Mononuclear cell (primary cell): ENCODE results near the gene SEC61A2. TPM values are rescaled to one million over a fixed set of nuclear protein-coding genes. Genes with fewer than 3 reads are reported as not detected.

Experiments used
- H3K27me3 ChIP-seq: 2 replicates; pipeline ENCODE4 v1.6.0; 2011; ENCODE audit warnings: low read length, control low read depth; ENCODE audit not compliant: insufficient read depth
- H3K4me1 ChIP-seq: 2 replicates; pipeline ENCODE4 v1.5.1; 2011; ENCODE audit warnings: mild to moderate bottlenecking, low read length, control low read depth; ENCODE audit not compliant: insufficient read depth
- H3K4me3 ChIP-seq: 2 replicates; pipeline ENCODE4 v1.5.1; 2011; ENCODE audit warnings: mild to moderate bottlenecking, low read length, moderate library complexity
- H3K9me3 ChIP-seq: 2 replicates; pipeline ENCODE4 v1.5.1; 2011; ENCODE audit warnings: low read depth, mild to moderate bottlenecking, control low read depth, low read length
- total RNA-seq: library from RNA; depleted of rRNA; stranded (reverse); fragments of >200 nt; gene quantifications from one replicate; pipeline ENCODE4 v1.2.3, GENCODE V29; 2012

SEC61A2 gene
- total RNA-seq, 1 donor = 13.1 TPM

GRCh38 chr10:12200850-12201249 lies 71.4 kb downstream of the SEC61A2 start:
- Histone ChIP-seq H3K9me3 (no peaks in the 10 kb centered on the region), H3K4me3 (no peak overlapping the region), H3K27me3 (no peaks in the 10 kb centered on the region), H3K4me1 (peaks cover 30% of the 10 kb centered on the region)

DNA sequence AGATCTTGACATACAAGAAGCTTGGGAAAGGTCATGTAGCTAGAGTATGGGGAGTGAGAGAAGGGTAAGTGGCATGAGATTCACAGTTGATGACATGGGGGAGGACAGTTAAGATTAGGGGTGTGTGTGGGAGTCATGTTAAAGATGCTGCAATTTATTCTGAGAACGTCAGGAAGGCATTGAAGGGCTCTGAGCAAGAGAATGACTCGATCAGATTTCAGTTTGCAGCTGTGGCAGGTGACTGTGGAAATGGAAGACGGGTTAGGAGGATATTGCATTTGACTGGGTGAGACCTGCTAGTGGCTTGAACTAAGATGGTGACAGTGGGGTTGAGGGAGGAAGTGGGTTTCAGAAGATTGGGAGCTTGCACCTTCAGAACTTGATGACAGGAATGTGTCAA lies 72.1 kb downstream of the SEC61A2 start:
- peaks cover 27% of the 10 kb centered on the region for H3K4me1 ChIP-seq
- no peaks in the 10 kb centered on the region for H3K9me3 ChIP-seq
- H3K27me3 ChIP-seq = no peaks in the 10 kb centered on the region
- H3K4me3 ChIP-seq = no peak overlapping the region

DNA sequence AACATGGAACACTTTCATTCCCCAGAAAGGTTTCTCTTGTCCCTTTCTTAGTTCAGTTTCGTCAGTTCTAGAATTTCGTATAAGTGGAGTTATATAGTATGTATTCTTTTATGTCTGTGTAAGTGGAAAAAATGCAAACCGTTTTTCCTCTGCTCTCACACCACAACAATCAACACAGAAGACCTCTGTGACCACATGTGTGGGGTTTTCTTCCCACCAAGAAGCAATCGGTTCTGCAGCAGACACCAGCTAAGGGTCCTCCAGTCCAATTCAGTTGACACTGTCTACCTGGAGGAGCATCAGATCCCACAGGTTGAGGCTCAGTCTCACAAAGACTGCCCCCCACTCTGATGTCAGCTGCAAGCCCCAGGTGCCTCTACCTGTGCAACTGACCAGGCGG lies 72.7 kb downstream of the SEC61A2 start:
- Histone ChIP-seq H3K9me3 (no peaks in the 10 kb centered on the region), H3K4me3 (no peak overlapping the region), H3K4me1 (peaks cover 24% of the 10 kb centered on the region), H3K27me3 (no peaks in the 10 kb centered on the region)

GRCh38 chr10:12205082-12205481 lies 75.6 kb downstream of the SEC61A2 start:
- H3K4me3 ChIP-seq = no peak overlapping the region
- peaks cover 12% of the 10 kb centered on the region for H3K4me1 ChIP-seq
- H3K9me3 ChIP-seq = no peaks in the 10 kb centered on the region
- H3K27me3 ChIP-seq = no peaks in the 10 kb centered on the region

DNA sequence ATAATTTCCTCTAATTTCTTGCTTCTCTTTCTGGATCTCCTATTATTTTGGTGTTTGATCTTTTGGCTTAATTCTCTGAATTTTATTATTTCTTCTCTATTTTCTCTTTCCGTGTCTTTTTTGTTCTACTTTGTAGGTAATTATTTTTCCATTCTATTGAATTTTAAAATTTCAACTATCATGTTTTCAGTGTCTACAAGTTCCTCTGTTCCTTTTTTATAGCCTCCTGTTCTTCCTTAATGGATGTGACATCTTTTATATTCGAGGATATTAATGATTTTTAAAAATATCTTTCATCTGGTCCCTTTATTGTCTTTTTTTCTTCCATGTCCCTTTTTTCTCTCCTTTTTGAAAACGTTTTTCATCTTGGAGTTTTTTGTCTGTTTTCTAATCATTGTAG lies 77.6 kb downstream of the SEC61A2 start:
- Histone ChIP-seq H3K27me3 (no peaks in the 10 kb centered on the region), H3K4me1 (peaks cover 5% of the 10 kb centered on the region), H3K4me3 (no peak overlapping the region), H3K9me3 (no peaks in the 10 kb centered on the region)

DNA sequence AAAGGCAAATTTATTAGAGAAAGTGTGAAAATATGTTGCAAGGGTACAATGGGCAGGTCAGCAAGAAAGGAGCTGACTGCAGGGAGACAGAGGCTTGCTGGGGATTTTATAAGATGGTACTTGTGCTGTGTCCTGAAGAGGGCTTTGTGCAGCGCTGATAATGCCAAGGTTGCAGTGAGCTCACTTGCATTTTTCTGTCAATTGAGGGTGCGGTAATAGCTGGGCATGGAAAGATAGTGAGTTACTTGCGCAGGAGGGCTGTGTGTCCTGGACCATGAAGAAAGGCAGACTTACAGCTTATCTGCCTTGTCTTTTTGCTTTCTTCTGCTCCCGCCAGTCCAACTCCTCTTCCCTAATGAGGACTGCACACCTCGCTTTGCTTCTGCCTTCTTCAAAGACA lies 79.0 kb downstream of the SEC61A2 start:
- no peak overlapping the region for H3K4me3 ChIP-seq
- no peaks in the 10 kb centered on the region for H3K27me3 ChIP-seq
- no peaks in the 10 kb centered on the region for H3K9me3 ChIP-seq
- H3K4me1 ChIP-seq = no peaks in the 10 kb centered on the region

- Histone ChIP-seq H3K4me1 (peaks cover 8% of the 10 kb centered on the region), H3K9me3 (no peaks in the 10 kb centered on the region), H3K4me3 (no peak overlapping the region), H3K27me3 (no peaks in the 10 kb centered on the region)
These were observed 83.0 kb downstream of the SEC61A2 start for GRCh38 chr10:12212454-12212853.

- Histone ChIP-seq H3K4me1 (peaks cover 9% of the 10 kb centered on the region), H3K4me3 (no peak overlapping the region), H3K27me3 (no peaks in the 10 kb centered on the region), H3K9me3 (no peaks in the 10 kb centered on the region)
These were observed 84.1 kb downstream of the SEC61A2 start for GRCh38 chr10:12213621-12214020.

DNA sequence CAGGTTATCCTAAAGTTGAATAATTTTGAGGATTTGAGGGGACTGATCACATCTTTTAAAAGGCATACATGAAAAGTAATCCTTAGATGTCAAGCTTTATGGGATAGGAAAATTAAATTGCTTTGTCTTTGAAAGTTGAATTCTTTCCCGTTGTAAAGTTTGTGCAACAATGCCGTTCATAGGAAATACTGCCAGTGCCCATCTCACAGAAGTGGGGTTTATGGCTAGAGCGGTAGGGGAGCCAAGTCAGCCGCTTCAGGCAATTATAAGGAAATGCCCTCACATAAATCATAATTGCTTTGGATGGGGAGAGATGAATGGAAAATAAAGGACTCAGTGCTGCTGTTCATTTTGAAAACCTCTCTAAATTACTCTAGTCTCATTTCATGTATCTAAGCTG lies 84.6 kb downstream of the SEC61A2 start:
- Histone ChIP-seq H3K9me3 (no peaks in the 10 kb centered on the region), H3K4me3 (no peak overlapping the region), H3K4me1 (peaks cover 14% of the 10 kb centered on the region), H3K27me3 (no peaks in the 10 kb centered on the region)

DNA sequence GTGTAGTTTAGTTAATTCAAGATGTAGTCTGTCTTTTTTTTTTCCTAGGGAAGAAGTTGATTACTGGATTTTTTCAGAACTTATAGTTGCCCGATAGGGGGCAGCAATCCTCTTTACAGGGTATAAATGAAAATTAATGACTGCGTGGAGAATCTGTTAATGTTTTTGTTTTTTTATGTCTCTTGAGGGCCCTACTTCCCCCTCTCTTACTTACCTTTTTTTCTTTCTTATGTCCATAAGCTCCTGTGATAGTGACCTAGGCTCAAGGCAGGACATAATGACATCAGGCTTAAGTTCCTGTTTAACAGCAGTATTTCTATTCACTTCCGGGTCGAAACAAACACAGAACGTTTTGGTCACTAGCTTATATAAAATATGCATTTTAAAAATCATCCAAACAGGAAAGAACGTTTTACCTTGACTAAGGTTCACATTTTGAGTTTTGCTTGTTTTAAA lies 85.3 kb downstream of the SEC61A2 start:
- Histone ChIP-seq H3K9me3 (no peaks in the 10 kb centered on the region), H3K4me1 (peaks cover 19% of the 10 kb centered on the region), H3K4me3 (no peak overlapping the region), H3K27me3 (no peaks in the 10 kb centered on the region)

Other genes starting within 250 kb of the SEC61A2 start
- 20.6 TPM for gene UPF2, start 86.9 kb upstream of the SEC61A2 start, total RNA-seq
- 16.3 TPM for gene DHTKD1, start 60.7 kb upstream of the SEC61A2 start, total RNA-seq
- 10.8 TPM for gene NUDT5, start 66.2 kb downstream of the SEC61A2 start, total RNA-seq
- 91.0 TPM for gene CDC123, start 66.5 kb downstream of the SEC61A2 start, total RNA-seq
- 11.0 TPM for gene CAMK1D, start 219.9 kb downstream of the SEC61A2 start, total RNA-seq